MCF 10A (cell line): ENCODE data around the gene CLCN4. TPM values are rescaled to one million over a fixed set of nuclear protein-coding genes. Genes with fewer than 3 reads are reported as not detected.

Experiments used
- BruUV-seq: library from RNA; stranded (reverse); fragments of 400-500 nt; replicated peaks from 2 replicates; lab custom pipeline; 2021; lab: Mats Ljungman, UMichigan
- CTCF ChIA-PET: fragments of 300-600 bp; sonication (Branson Sonifier 250); formaldehyde crosslinking; extraction: SDS; loops from one replicate; lab custom pipeline; 2021; ENCODE audit warnings: antibody characterized with exemption, inconsistent platforms; lab: Yijun Ruan, JAX
- POLR2A ChIA-PET: fragments of 300-600, 350-650 bp; sonication (Branson Sonifier 250); formaldehyde crosslinking; extraction: SDS; loops from one replicate; lab custom pipeline; 2020; ENCODE audit warnings: antibody characterized with exemption, inconsistent platforms; lab: Yijun Ruan, JAX
- DNase-seq: peaks from one replicate; pipeline ENCODE4 v3.0.0-alpha.2; 2018; ENCODE audit not compliant: unreplicated experiment
- H3K27ac Mint-ChIP-seq: one replicate; pipeline ENCODE4 v1.8.0; 2022; ENCODE audit warnings: mild to moderate bottlenecking, low read depth, mixed read lengths; ENCODE audit not compliant: unreplicated experiment
- H3K27me3 Mint-ChIP-seq: one replicate; pipeline ENCODE4 v1.8.0; 2022; ENCODE audit warnings: mixed read lengths; ENCODE audit not compliant: insufficient read depth, unreplicated experiment
- H3K36me3 Mint-ChIP-seq: one replicate; pipeline ENCODE4 v1.8.0; 2022; ENCODE audit warnings: mild to moderate bottlenecking, moderate library complexity, mixed read lengths; ENCODE audit not compliant: insufficient read depth, unreplicated experiment
- H3K4me1 Mint-ChIP-seq: one replicate; pipeline ENCODE4 v1.8.0; 2022; ENCODE audit warnings: mixed read lengths; ENCODE audit not compliant: insufficient read depth, unreplicated experiment
- H3K4me3 Mint-ChIP-seq: one replicate; pipeline ENCODE4 v1.8.0; 2022; ENCODE audit warnings: mild to moderate bottlenecking, moderate library complexity, mixed read lengths; ENCODE audit not compliant: unreplicated experiment
- H3K9me3 Mint-ChIP-seq: one replicate; pipeline ENCODE4 v1.8.0; 2022; ENCODE audit warnings: mixed read lengths; ENCODE audit not compliant: unreplicated experiment
- CTCF ChIP-seq: fragments of 200-600 bp; IDR thresholded peaks from one replicate; pipeline ENCODE4 v1.8.0; 2022; ENCODE audit warnings: antibody characterized with exemption, mild to moderate bottlenecking; ENCODE audit not compliant: unreplicated experiment
- intact Hi-C: fragments of 100-400 bp; cut with micrococcal nuclease; formaldehyde crosslinking; loops from 2 replicates; pipeline ENCODE4 v1.14.1; 2022
- total RNA-seq: library from RNA; stranded (reverse); gene quantifications from 2 replicates; pipeline ENCODE4 v1.2.3, GENCODE V29; 2022

The CLCN4 gene
- total RNA-seq, 1 experiment from 2014 or later: 7.3 TPM

DNA sequence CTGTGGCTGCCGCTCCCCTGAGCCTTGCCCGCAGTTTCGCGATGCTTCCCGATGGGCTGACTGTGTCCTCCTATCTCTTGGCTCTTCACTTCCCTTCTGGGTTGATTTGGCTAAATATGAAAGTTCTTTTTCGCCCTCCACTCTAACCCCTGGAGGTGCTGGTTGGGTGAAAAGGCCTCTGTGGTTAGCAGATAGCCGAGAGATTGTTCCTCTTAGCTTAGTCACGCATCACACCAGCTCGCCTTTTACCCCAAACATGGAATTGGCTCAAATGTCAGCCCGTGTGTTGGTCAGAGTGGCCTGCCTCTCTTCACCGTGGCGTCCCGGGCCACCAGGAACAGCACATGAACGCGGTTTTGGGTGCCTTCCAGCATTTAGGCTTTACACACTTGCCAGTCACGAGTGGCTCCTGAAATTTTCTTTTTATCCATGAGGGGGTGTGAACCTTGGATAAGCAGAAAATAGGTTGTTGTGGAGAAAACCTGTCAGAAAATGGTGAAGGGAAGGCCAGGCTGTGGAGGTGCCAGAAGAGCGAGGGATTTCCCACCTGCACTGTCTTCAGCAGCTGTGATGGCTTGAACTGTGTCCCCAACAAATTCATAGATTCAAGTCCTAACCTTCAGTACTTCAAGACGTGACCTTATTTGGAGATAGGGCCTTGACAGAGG is 8.9 kb downstream of the CLCN4 start:
- H3K27ac Mint-ChIP-seq: no peak overlapping the region
- POLR2A ChIA-PET: no interaction called here
- H3K4me1 Mint-ChIP-seq: no peaks in the 10 kb centered on the region
- no peaks in the 10 kb centered on the region for H3K9me3 Mint-ChIP-seq
- no peak for TF ChIP-seq CTCF
- intact Hi-C loops: no loop called here
- no peak overlapping the region for H3K4me3 Mint-ChIP-seq
- CTCF ChIA-PET: no interaction called here
- BruUV-seq: no TSS peak
- H3K27me3 Mint-ChIP-seq: peaks cover 8% of the 10 kb centered on the region
- no peak for DNase-seq
- H3K36me3 Mint-ChIP-seq: no peaks in the 10 kb centered on the region

GRCh38 chrX:10166248-10166716 is 9.5 kb downstream of the CLCN4 start:
- Mint-ChIP-seq H3K36me3 (no peaks in the 10 kb centered on the region), H3K4me3 (no peak overlapping the region), H3K4me1 (no peaks in the 10 kb centered on the region), H3K27ac (no peak overlapping the region), H3K9me3 (no peaks in the 10 kb centered on the region), H3K27me3 (peaks cover 4% of the 10 kb centered on the region)
- intact Hi-C loops: no loop called here
- no peak for TF ChIP-seq CTCF
- POLR2A ChIA-PET: no interaction called here
- CTCF ChIA-PET: no interaction called here
- no peak for DNase-seq
- no TSS peak for BruUV-seq

DNA sequence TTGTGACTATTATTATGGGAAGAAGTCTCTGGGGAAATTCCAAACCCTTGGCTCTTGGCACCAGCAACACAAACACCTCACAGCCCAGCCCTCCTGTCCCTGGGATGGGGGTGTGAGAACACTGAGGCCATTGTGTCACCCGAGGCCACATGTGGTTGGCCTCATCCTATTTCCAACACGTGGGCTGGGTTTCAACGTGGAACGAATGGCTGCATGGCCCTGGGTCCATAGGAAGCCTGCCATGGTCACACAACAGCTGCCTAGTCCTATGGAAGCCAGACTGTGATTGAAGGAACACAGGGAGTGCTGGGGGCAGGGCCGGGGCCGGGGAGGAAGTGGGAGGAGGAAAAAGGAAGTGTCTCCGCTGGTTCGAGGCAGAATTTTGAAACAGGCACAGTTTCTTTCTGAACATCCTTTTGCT is 10.0 kb downstream of the CLCN4 start:
- no TSS peak for BruUV-seq
- no peak overlapping the region for H3K27ac Mint-ChIP-seq
- no peaks in the 10 kb centered on the region for H3K36me3 Mint-ChIP-seq
- ChIA-PET CTCF (no interaction called here), POLR2A (interaction anchor here (0.9 kb wide), 1 partner anchor 19 kb away, joined by 3 read pairs; no protein-coding TSS in a partner anchor)
- no peak for TF ChIP-seq CTCF
- no peaks in the 10 kb centered on the region for H3K4me1 Mint-ChIP-seq
- intact Hi-C loops: no loop called here
- DNase-seq: no peak
- H3K27me3 Mint-ChIP-seq: peaks cover 6% of the 10 kb centered on the region
- no peak overlapping the region for H3K4me3 Mint-ChIP-seq
- H3K9me3 Mint-ChIP-seq: no peaks in the 10 kb centered on the region

DNA sequence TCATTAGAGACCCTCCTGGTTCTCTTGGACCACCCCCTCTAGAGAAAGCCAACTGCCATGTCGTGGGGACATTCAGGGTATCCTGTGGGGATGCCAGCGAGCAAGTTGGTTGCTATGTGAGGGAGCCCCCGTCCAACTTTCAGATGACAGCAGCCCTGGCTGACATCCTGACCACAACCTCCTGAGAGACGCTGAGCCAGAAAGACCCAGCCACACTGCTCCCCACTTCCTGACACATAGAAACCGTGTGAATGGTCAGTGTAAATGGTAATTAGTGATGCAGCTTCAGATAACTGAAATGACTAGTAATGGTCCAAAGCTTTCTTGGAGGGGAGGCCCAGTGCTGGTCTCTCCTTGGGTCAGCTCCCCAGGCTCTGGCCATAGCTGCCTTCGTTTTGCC is 10.8 kb downstream of the CLCN4 start:
- H3K4me3 Mint-ChIP-seq: no peak overlapping the region
- H3K27me3 Mint-ChIP-seq: peaks cover 14% of the 10 kb centered on the region
- DNase-seq: no peak
- ChIA-PET POLR2A (interaction anchor here (0.9 kb wide), 1 partner anchor 20 kb away, joined by 3 read pairs; no protein-coding TSS in a partner anchor), CTCF (interaction anchor here (0.6 to 1.5 kb wide), 4 partner anchors 8 to 272 kb away, joined by 3 to 7 read pairs (median 4); no protein-coding TSS in a partner anchor)
- intact Hi-C loops: no loop called here
- no peaks in the 10 kb centered on the region for H3K9me3 Mint-ChIP-seq
- no peak for TF ChIP-seq CTCF
- H3K4me1 Mint-ChIP-seq: no peaks in the 10 kb centered on the region
- H3K36me3 Mint-ChIP-seq: no peaks in the 10 kb centered on the region
- no peak overlapping the region for H3K27ac Mint-ChIP-seq
- no TSS peak for BruUV-seq
